Measurements from ENCODE around the gene ANKS1B.

Gene ANKS1B

GRCh38 chr12:99287136-99287535, 697.6 kb downstream of the ANKS1B start:
- TF ChIP-seq GATA2 (IDR thresholded peaks at IDR 0.05; ENCODE audit: low read depth, low read length) = no peak
- TF ChIP-seq GATA3 (IDR thresholded peaks at IDR 0.05; ENCODE audit: low read depth, low read length) = no peak

DNA sequence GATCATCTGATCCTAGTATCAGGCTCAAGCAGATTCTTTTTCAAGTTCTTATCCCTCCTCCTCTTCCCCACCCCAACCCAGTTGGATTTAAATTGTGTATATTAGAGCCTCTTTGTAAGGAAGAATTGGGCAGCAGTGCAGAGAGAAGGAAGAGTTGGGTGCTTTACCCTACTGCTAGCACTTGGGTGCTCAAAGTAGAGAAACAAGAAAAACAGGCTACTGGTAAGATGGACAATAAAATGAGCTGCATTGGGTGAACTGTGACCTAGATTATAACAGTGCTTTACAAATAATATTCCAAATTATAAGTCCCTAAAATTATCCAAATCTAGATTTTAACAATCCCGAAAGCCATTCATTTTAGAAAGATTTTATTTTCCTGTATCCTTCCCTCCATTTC, 700.6 kb downstream of the ANKS1B start:
- TF ChIP-seq GATA2 (IDR thresholded peaks at IDR 0.05; ENCODE audit: low read depth, low read length) (no peak), GATA3 (IDR thresholded peaks at IDR 0.05; ENCODE audit: low read depth, low read length) (no peak)

DNA sequence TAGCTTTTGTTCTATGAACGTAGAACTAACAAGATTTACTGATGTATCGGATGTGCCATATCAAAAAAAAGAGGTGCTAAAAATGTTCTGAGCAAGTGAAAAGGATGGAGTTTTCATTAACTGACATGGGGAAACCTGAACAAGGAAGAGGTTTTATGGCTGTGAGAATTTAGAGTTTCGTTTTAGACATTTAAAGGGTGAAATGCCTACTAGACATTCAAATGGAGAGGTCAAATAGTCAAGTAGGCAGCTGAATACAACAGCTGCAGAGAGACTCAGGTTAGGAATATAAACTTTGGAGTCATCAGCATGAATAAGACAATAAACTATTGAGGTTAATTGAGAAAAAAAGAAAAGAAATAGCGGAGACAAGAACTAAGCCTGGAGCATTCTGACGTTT, 702.1 kb downstream of the ANKS1B start:
- TF ChIP-seq GATA3 (IDR thresholded peaks at IDR 0.05; ENCODE audit: low read depth, low read length) (no peak), GATA2 (IDR thresholded peaks at IDR 0.05; ENCODE audit: low read depth, low read length) (no peak)

GRCh38 chr12:99282086-99282485, 702.6 kb downstream of the ANKS1B start:
- TF ChIP-seq GATA2 (IDR thresholded peaks at IDR 0.05; ENCODE audit: low read depth, low read length) (no peak), GATA3 (IDR thresholded peaks at IDR 0.05; ENCODE audit: low read depth, low read length) (no peak)

DNA sequence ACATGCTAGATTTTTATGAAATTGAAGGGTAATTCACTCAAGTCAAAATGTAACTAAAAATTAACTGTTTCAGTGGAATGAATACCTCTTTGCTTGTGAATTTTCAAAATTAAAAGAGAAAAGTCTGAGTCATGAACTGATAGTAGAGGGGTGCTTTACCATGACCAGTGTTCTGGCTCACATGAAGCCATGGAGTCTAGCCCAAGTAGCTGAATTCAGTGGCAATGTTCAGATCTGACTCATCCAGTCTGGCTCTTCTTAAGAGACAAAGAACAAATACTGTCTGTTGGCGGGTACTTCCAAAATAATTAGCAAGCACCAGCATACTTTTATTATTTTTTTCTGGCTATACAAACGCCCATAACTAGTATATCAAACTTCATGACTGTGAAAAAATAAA, 703.5 kb downstream of the ANKS1B start:
- TF ChIP-seq GATA2 (IDR thresholded peaks at IDR 0.05; ENCODE audit: low read depth, low read length) (no peak), GATA3 (IDR thresholded peaks at IDR 0.05; ENCODE audit: low read depth, low read length) (no peak)

- TF ChIP-seq GATA2 (IDR thresholded peaks at IDR 0.05; ENCODE audit: low read depth, low read length) = no peak
- TF ChIP-seq GATA3 (IDR thresholded peaks at IDR 0.05; ENCODE audit: low read depth, low read length) = no peak
Measured at GRCh38 chr12:99278899-99279298, 705.8 kb downstream of the ANKS1B start.

GRCh38 chr12:99277591-99278379, 707.0 kb downstream of the ANKS1B start:
- TF ChIP-seq GATA2 (IDR thresholded peaks at IDR 0.05; ENCODE audit: low read depth, low read length) (no peak), GATA3 (IDR thresholded peaks at IDR 0.05; ENCODE audit: low read depth, low read length) (no peak)

- no peak for TF ChIP-seq GATA2 (IDR thresholded peaks at IDR 0.05; ENCODE audit: low read depth, low read length)
- TF ChIP-seq GATA3 (IDR thresholded peaks at IDR 0.05; ENCODE audit: low read depth, low read length) = no peak
Measured at GRCh38 chr12:99271071-99271470, 713.7 kb downstream of the ANKS1B start.

DNA sequence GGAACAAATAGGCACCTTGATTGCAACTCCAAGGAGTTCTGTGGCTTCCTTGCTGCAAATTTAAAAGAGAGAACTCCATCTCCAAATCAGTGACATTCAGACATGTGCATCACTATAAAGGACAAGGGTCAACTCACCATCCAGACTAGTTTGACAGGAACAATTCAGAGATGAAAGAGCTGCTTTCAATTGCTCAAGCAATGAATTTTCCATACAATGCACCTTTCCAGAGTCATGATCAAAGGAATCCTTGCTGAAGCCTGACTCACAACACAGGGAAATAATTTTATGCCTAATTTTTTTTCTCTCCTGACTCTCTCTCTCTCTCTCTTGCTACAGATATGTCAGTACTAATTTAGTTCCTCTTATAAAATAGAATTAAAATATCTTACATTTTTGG, 717.7 kb downstream of the ANKS1B start:
- TF ChIP-seq GATA3 (IDR thresholded peaks at IDR 0.05; ENCODE audit: low read depth, low read length) (no peak), GATA2 (IDR thresholded peaks at IDR 0.05; ENCODE audit: low read depth, low read length) (no peak)

- no peak for TF ChIP-seq GATA2 (IDR thresholded peaks at IDR 0.05; ENCODE audit: low read depth, low read length)
- no peak for TF ChIP-seq GATA3 (IDR thresholded peaks at IDR 0.05; ENCODE audit: low read depth, low read length)
Measured at GRCh38 chr12:99265648-99266047, 719.1 kb downstream of the ANKS1B start.

GRCh38 chr12:99261256-99261655, 723.5 kb downstream of the ANKS1B start:
- TF ChIP-seq GATA2 (IDR thresholded peaks at IDR 0.05; ENCODE audit: low read depth, low read length) (no peak), GATA3 (IDR thresholded peaks at IDR 0.05; ENCODE audit: low read depth, low read length) (no peak)

GRCh38 chr12:99260456-99260996, 724.2 kb downstream of the ANKS1B start:
- no peak for TF ChIP-seq GATA2 (IDR thresholded peaks at IDR 0.05; ENCODE audit: low read depth, low read length)
- TF ChIP-seq GATA3 (IDR thresholded peaks at IDR 0.05; ENCODE audit: low read depth, low read length) = no peak

DNA sequence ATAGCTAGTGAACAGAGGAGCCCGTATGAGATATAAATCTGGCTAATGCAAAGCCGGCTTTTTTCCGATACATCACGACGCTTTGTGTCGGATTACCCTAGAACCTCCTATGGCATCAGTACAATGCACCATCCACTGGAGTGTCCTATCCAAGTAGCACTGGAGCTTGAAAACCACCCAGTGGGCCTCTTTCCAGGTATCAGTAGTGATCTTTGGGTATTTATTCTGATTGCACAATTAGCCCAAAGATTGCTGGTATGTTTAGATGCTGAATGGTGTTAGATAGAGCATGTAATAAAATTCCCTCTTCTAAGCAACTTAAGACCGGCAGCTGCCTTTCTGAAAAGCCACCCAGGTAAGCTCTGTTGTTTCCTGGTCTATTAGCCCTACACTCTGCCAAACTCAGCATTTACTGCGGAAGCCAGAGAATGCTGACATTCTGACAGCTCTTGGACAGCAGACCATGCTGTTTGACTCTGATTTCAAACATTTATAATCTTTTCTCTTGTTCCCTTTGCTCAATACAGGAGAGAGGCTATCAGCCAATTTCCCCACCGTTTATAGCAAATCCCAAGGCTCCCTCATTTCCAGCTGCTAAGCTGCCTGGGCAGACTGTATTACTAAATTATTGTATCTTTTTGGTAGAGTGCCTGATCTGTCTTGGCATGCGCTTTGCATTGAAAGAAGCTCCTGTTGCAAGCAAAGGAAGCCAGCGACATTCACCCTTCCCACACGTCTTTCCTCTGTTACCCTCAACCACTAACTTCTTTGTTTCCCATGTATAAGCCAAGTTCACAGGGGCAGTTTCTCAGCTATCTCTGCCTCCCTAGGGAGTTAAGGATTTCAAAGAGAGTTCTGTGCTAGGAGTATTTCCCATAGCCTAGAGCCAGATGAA, 725.4 kb downstream of the ANKS1B start:
- TF ChIP-seq GATA2 (IDR thresholded peaks at IDR 0.05; ENCODE audit: low read depth, low read length) = no peak
- TF ChIP-seq GATA3 (IDR thresholded peaks at IDR 0.05; ENCODE audit: low read depth, low read length) = no peak

DNA sequence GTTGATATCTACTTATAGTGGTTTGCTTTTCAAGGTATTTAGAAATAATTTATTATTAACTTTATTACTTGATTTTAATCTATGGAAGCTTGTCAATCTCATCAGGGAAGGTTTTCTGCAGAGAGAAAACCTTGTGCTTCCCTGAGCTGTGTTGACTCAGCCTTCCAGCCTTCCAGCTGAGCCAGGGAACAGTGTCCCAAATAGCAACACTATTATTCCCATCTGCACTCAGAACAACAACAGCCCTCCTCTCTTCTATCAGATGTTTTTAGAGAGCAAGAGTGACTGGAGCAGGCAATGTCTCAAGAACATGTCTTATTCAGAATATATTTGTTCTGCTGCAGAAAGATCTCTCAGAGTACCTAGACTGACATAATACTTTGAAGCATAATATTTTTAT, 727.1 kb downstream of the ANKS1B start:
- TF ChIP-seq GATA3 (IDR thresholded peaks at IDR 0.05; ENCODE audit: low read depth, low read length) (no peak), GATA2 (IDR thresholded peaks at IDR 0.05; ENCODE audit: low read depth, low read length) (no peak)

Data from SH-SY5Y (cell line).